Pancreas (tissue), 10 donors: ENCODE measurements around the gene CES4A. TPM values are rescaled to one million over a fixed set of nuclear protein-coding genes. Genes with fewer than 3 reads are reported as not detected.

Source experiments
- ATAC-seq, 4 donors: fragments of 200-7000 bp; cut with Tn5 transposase; one replicate each; pipeline versions ENCODE4 v1.8.0 to v1.9.1; 2020; ENCODE audit warnings: mild to moderate bottlenecking in 4 of 4, moderate library complexity in 4 of 4
- DNase-seq, 6 donors: peaks; one replicate each; pipeline ENCODE4 v3.0.0-alpha.2; 2020
- FAIRE-seq: peaks from 2 replicates; lab custom pipeline; 2012; peaks lifted over from hg19 to GRCh38; lab: Jason Lieb, UNC
- H3K27ac ChIP-seq, 4 donors: fragments of 200-600 bp; sonication (generic); 1 replicate in 3 of 4; 2 replicates in 1 of 4; pipeline versions ENCODE4 v1.5.0 to v1.8.0; 2020
- H3K27me3 ChIP-seq, 4 donors: fragments of 200-600 bp; one replicate each; pipeline ENCODE4 v1.8.0; 2021
- H3K36me3 ChIP-seq, 3 donors: fragments of 200-600 bp; sonication (generic) in 1 of 3; one replicate each; pipeline versions ENCODE4 v1.5.0 to v1.8.0; 2020 to 2021
- H3K4me1 ChIP-seq, 3 donors: fragments of 200-600 bp; one replicate each; pipeline ENCODE4 v1.8.0; 2021
- H3K4me3 ChIP-seq, 4 donors: fragments of 200-600 bp; sonication (generic) in 2 of 4; one replicate each; pipeline versions ENCODE4 v1.5.0 to v1.8.0; 2020 to 2021
- H3K9me3 ChIP-seq, 4 donors: fragments of 200-600 bp; one replicate each; pipeline ENCODE4 v1.8.0; 2021
- CTCF ChIP-seq, 4 donors: fragments of 200-600 bp; sonication (generic) in 3 of 4; IDR thresholded peaks; one replicate each; pipeline versions ENCODE4 v1.5.0 to v1.8.0; 2021; ENCODE audit warnings: antibody characterized with exemption in 4 of 4
- WGBS, 2 donors: extraction: QIAGEN DNeasy Blood & Tissue Kit; methylation state at CpG; one replicate each; pipeline ENCODE4 v1.1.7; 2013; 5-methylcytosine and 5-hydroxymethylcytosine counted together
- intact Hi-C, 3 donors: fragments of 100-400 bp; cut with DNase I; formaldehyde crosslinking; loops; one replicate each; pipeline versions ENCODE4 v1.11.1 to v1.14.2; 2022
- polyA plus RNA-seq, 2 donors: library from polyadenylated mRNA; stranded (reverse); fragments of 200-250 nt; gene quantifications; one replicate each; pipeline ENCODE4 v1.2.3, GENCODE V29; 2013
- total RNA-seq, 6 donors: library from RNA; stranded (reverse); fragmentation: NEBNext Ultra II Directional in 4 of 6; extraction: Animal tissue kit (Norgen Biotek cat#: 25700) in 4 of 6; gene quantifications; one replicate each; pipeline versions ENCODE4 v1.2.1 to v1.2.4, GENCODE V29; 2021 to 2023
- donor health status: healthy with polysubstance abuse.
- donor health status: DM: no; HTN: no; CAD: no; lungs with moderate emphysema.
- donor health status: DM: no; HTN: no; CAD: no.
- donor health status: control.
- donor health status: control.
- donor health status: Bipolar disorder and iron deficiency.
- donor health status: DM: yes; HTN: yes; CAD: no.
- donor health status: DM: no; HTN: no; CAD: no.
- donor health status: DM: no; HTN: no; CAD: no.
- donor health status: DM: yes; HTN: yes; CAD: no.

Gene CES4A
- total and polyA plus RNA-seq, 8 donors = 3.2 to 59.5 (median 5.7) TPM

GRCh38 chr16:66960270-66960669 is 28.1 kb upstream of the CES4A start:
- FAIRE-seq = no peak
- 65 to 83% methylated on average over 1 of the region's 1 CpG for WGBS, 2 donors
- Histone ChIP-seq H3K27me3 (no peaks in the 10 kb centered on the region), H3K4me1 (no peaks in the 10 kb centered on the region), H3K27ac (no peak overlapping the region), H3K9me3 (no peaks in the 10 kb centered on the region), H3K4me3 (no peak overlapping the region), H3K36me3 (no peaks in the 10 kb centered on the region)
- DNase-seq = no peak
- TF ChIP-seq CTCF (IDR thresholded peaks at IDR 0.05) = no peak
- no peak for ATAC-seq
- intact Hi-C loops = no loop called here

DNA sequence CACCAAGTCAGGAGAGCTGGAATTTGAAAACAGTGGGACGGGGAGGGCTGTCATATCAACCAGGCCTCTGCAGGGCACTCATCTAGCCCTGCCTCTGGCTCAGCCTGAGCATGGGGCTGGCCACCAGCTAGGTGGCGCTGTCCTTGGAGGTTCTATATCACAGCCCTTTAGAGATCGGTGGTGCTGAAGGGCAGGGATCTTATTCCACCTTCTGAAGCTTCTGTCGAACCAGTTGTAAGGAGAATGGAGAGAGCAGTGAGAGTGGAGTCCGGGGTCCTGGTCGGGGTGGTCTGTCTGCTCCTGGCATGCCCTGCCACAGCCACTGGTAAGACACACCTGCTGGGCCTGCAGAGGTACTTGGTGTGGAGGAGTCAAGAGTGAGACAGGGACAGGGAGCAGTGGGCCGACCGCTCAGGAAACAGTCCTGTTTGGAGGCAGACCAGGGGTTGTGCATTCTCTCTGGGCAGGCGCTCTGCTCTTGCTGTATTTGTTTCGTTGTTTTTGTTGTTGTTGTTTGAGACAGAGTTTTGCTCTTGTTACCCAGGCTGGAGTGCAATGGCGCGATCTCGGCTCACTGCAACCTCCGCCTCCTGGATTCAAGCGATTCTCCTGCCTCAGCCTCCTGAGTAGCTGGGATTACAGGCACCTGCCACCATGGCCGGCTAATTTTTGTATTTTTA is 27.2 kb upstream of the CES4A start, which contains the start of gene CES3:
TSS of gene CES3 (plus strand) at position 202 of the 680 bp plus-strand sequence. CDS start at position 244, 42 bp downstream.
- peak; percentile 28 to 71 (median 54) for TF ChIP-seq CTCF (IDR thresholded peaks at IDR 0.05)
- DNase-seq = peak; percentile 63 to 89 (median 78)

GRCh38 chr16:66961914-66962313 is 26.5 kb upstream of the CES4A start:
- H3K27ac ChIP-seq = peak overlapping the region in 1 of 4 donors; percentile 46
- H3K4me1 ChIP-seq = no peaks in the 10 kb centered on the region
- FAIRE-seq = no peak
- H3K9me3 ChIP-seq = no peaks in the 10 kb centered on the region
- peak overlapping the region in 1 of 4 donors; percentile 19 for H3K4me3 ChIP-seq
- no peak for TF ChIP-seq CTCF (IDR thresholded peaks at IDR 0.05)
- ATAC-seq = peak in 3 of 4 donors; percentile 45 to 70 (median 69)
- no peaks in the 10 kb centered on the region for H3K36me3 ChIP-seq
- H3K27me3 ChIP-seq = no peaks in the 10 kb centered on the region
- intact Hi-C loops = no loop called here
- 26 to 33% methylated on average over 5 of the region's 5 CpGs for WGBS, 2 donors
- no peak for DNase-seq

More for the DNA sequence above, 27.2 kb upstream of the CES4A start, which contains the start of gene CES3:
- no peaks in the 10 kb centered on the region for H3K27me3 ChIP-seq
- H3K4me3 ChIP-seq = peak within 1 kb of the TSS in 3 of 4 donors; percentile 15 to 29 (median 19)
- H3K36me3 ChIP-seq = no peaks in the 10 kb centered on the region
- intact Hi-C loops = no loop called here
- peak within 1 kb of the TSS in 1 of 4 donors; percentile 46 for H3K27ac ChIP-seq
- WGBS, 2 donors = 53 to 60% methylated on average over 16 of the region's 16 CpGs
- no peak for FAIRE-seq
- ATAC-seq = peak; percentile 85 to 93 (median 91)
- no peaks in the 10 kb centered on the region for H3K9me3 ChIP-seq
- H3K4me1 ChIP-seq = no peaks in the 10 kb centered on the region

- intact Hi-C loops = no loop called here
- Histone ChIP-seq H3K9me3 (no peaks in the 10 kb centered on the region), H3K27me3 (no peaks in the 10 kb centered on the region), H3K36me3 (no peaks in the 10 kb centered on the region), H3K4me1 (no peaks in the 10 kb centered on the region), H3K4me3 (no peak overlapping the region), H3K27ac (no peak overlapping the region)
- WGBS, 2 donors = 57 to 58% methylated on average over 6 of the region's 6 CpGs
- ATAC-seq (no peak), DNase-seq (no peak), FAIRE-seq (no peak)
- TF ChIP-seq CTCF (IDR thresholded peaks at IDR 0.05) = no peak
Measured at GRCh38 chr16:66964049-66964448, 24.3 kb upstream of the CES4A start.

DNA sequence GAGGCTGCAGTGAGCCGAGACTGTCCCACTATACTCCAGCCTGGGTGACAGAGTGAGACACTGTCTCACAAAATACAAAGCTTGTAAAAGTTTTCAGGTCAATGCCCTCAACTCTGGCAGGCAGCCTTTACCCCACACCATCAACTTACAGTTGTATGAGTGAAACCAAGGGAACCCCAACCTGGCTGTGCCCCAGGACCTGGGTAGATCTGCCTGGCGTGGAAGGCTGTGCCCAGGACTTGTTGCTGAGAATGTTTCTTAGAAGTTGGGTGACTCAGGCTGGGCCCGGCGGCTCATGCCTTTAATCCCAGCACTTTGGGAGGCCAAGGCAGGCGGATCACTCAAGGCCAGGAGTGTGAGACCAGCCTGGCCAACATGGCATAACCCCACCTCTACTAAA is 19.5 kb upstream of the CES4A start:
- H3K9me3 ChIP-seq = no peaks in the 10 kb centered on the region
- no peaks in the 10 kb centered on the region for H3K27me3 ChIP-seq
- WGBS, 2 donors = 87 to 89% methylated on average over 5 of the region's 5 CpGs
- intact Hi-C loops = no loop called here
- H3K36me3 ChIP-seq = no peaks in the 10 kb centered on the region
- no peak overlapping the region for H3K4me3 ChIP-seq
- FAIRE-seq (no peak), DNase-seq (no peak), ATAC-seq (no peak)
- TF ChIP-seq CTCF (IDR thresholded peaks at IDR 0.05) = no peak
- no peaks in the 10 kb centered on the region for H3K4me1 ChIP-seq
- H3K27ac ChIP-seq = no peak overlapping the region
